Breast epithelium (tissue), 4 donors: ENCODE data around the gene MPP1. TPM values are rescaled to one million over a fixed set of nuclear protein-coding genes. Genes with fewer than 3 reads are reported as not detected.

Experiments
- DNase-seq, 2 donors: peaks; one replicate each; pipeline ENCODE4 v3.0.0-alpha.2; 2019; ENCODE audit warnings: low spot score in 2 of 2
- H3K27ac ChIP-seq, 2 donors: fragments of 200-600 bp; sonication (generic) in 1 of 2; one replicate each; pipeline ENCODE4 v1.5.1; 2016 to 2019; ENCODE audit warnings: mild to moderate bottlenecking in 1 of 2
- H3K27me3 ChIP-seq, 2 donors: fragments of 200-600 bp; sonication (generic) in 1 of 2; one replicate each; pipeline versions ENCODE4 v1.5.1 to v1.6.0; 2017 to 2019; ENCODE audit warnings: control low read depth in 1 of 2, mild to moderate bottlenecking in 1 of 2
- H3K36me3 ChIP-seq: fragments of 200-600 bp; one replicate; pipeline ENCODE4 v1.5.1; 2019
- H3K4me1 ChIP-seq, 2 donors: fragments of 200-600 bp; sonication (generic); one replicate each; pipeline ENCODE4 v1.5.1; 2016 to 2019; ENCODE audit warnings: control low read depth in 1 of 2
- H3K4me3 ChIP-seq, 3 donors: fragments of 200-600 bp; sonication (generic); 1 replicate in 2 of 3; 2 replicates in 1 of 3; pipeline ENCODE4 v1.5.1; 2016 to 2019; ENCODE audit warnings: mild to moderate bottlenecking in 3 of 3, moderate library complexity in 2 of 3
- H3K9me3 ChIP-seq, 2 donors: fragments of 200-600 bp; sonication (generic) in 1 of 2; one replicate each; pipeline ENCODE4 v1.5.1; 2016 to 2019; ENCODE audit warnings: control low read depth in 1 of 2
- CTCF ChIP-seq, 3 donors: fragments of 450-650 bp; IDR thresholded peaks; one replicate each; pipeline ENCODE4 v1.5.1; 2016 to 2017; ENCODE audit warnings: antibody characterized with exemption in 3 of 3, mild to moderate bottlenecking in 3 of 3, moderate library complexity in 3 of 3
- POLR2A ChIP-seq: fragments of 450-650 bp; IDR thresholded peaks from one replicate; pipeline ENCODE4 v1.6.1; 2016; ENCODE audit warnings: antibody characterized with exemption, mild to moderate bottlenecking, moderate library complexity
- POLR2AphosphoS5 ChIP-seq, 3 donors: sonication (generic); formaldehyde crosslinking; IDR thresholded peaks; one replicate each; pipeline ENCODE4 v1.6.1; 2017; ENCODE audit warnings: antibody characterized with exemption in 3 of 3
- intact Hi-C: fragments of 100-400 bp; cut with DNase I; formaldehyde crosslinking; loops from one replicate; pipeline ENCODE4 v1.15.1; 2023; ENCODE audit warnings: low total_unique reads
- total RNA-seq, 3 donors: library from RNA; depleted of rRNA; stranded (reverse); fragments of >200 nt; gene quantifications; one replicate each; pipeline ENCODE4 v1.1.0, GENCODE V29; 2016

MPP1 gene
- total RNA-seq, 3 donors from 2014 or later, result 19.3 to 55.4 (median 24.3) TPM

DNA sequence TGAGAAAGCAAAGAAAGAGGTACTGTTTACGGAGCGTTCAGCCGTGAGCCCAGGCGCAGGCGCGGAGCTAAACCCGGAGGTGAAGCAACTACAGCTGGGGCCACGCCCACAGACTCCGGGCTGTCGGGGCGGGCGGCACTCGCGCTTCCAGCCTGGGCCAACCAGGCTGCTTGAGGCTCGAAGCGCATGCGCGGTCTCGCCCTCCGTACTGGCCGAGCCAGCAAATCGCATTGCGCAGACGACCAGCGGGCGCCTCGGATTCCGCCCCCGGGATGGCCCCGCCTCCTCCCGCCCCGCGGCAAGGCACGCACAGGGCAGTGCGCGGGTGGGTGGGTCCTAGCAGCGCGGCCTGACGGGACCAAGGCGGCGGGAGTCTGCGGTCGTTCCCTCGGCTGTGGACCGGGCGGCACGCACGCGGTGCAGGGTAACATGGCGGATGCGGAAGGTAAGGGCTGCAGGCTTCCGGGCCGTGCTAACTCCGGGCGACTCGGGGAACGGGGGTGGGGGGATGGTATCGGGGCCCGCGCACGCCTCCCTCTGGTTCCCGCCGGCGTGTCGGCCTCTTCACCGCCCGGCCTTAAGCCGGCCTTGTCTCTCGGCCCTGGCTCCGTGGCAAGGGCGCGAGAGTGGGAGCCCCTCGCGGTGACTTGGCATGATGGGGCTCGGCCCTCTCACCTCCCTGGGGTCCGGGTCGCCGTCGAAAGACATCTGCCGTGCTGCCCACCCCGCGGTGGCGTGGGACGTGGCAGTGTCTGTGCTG, 42.6 kb downstream of the MPP1 start, which contains the start of gene DKC1:
TSS of gene DKC1 (plus strand) at position 328 of the 760 bp plus-strand sequence. CDS start at position 430, 102 bp downstream.
- H3K4me1 ChIP-seq, result no peaks in the 10 kb centered on the region
- intact Hi-C loops, result no loop called here
- H3K36me3 ChIP-seq, result no peaks in the 10 kb centered on the region
- peak within 1 kb of the TSS; percentile 65 to 78 (median 67) for H3K4me3 ChIP-seq
- peaks cover 0 to 3% of the 10 kb centered on the region in 2 donors for H3K27me3 ChIP-seq
- TF ChIP-seq POLR2AphosphoS5 (IDR thresholded peaks at IDR 0.05) (no peak), CTCF (IDR thresholded peaks at IDR 0.05) (no peak), POLR2A (no peak)
- no peaks in the 10 kb centered on the region for H3K9me3 ChIP-seq
- peak; percentile 91 to 93 for DNase-seq
- peak within 1 kb of the TSS; percentile 42 to 81 for H3K27ac ChIP-seq

DNA sequence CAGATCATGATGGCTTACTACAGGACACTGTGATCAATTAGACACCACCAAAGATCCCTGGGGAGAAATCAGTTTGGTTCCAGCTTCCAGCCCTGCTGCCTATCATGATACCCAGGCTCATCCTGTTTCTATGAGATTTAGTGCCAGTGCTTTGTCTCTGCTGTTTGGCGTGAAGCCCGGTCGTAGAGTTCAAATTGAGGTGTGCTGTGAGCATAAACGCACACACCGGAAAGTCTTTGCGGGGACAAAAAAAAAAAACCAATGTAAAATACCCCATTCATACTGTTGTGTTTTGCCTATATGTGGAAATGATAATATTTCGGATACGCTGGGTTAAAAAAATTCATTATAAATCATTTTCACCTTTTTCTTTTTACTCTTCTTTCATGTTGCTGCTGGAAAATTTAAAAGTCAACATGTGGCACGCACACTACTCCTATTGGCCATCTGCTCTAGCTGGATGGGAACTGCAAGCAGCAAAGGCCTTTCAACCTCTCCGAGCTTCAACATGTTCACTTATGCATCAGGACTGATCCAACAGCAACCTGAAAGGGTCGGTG, 43.2 kb downstream of the MPP1 start:
- intact Hi-C loops, result no loop called here
- peak overlapping the region; percentile 65 to 78 (median 67) for H3K4me3 ChIP-seq
- peak overlapping the region; percentile 42 to 72 for H3K27ac ChIP-seq

GRCh38 chrX:154758696-154759095, 46.6 kb downstream of the MPP1 start:
- no peaks in the 10 kb centered on the region for H3K9me3 ChIP-seq
- no peak overlapping the region for H3K27ac ChIP-seq
- no peaks in the 10 kb centered on the region for H3K36me3 ChIP-seq
- peaks cover 0 to 3% of the 10 kb centered on the region in 2 donors for H3K27me3 ChIP-seq
- no peak overlapping the region for H3K4me3 ChIP-seq
- no peaks in the 10 kb centered on the region for H3K4me1 ChIP-seq
- DNase-seq, result no peak
- no peak for TF ChIP-seq POLR2AphosphoS5 (IDR thresholded peaks at IDR 0.05)
- TF ChIP-seq POLR2A, result no peak
- no peak for TF ChIP-seq CTCF (IDR thresholded peaks at IDR 0.05)
- intact Hi-C loops, result no loop called here

More for the DNA sequence above, 43.2 kb downstream of the MPP1 start:
- no peaks in the 10 kb centered on the region for H3K9me3 ChIP-seq
- no peak for DNase-seq
- peaks cover 0 to 3% of the 10 kb centered on the region in 2 donors for H3K27me3 ChIP-seq
- no peaks in the 10 kb centered on the region for H3K36me3 ChIP-seq
- no peaks in the 10 kb centered on the region for H3K4me1 ChIP-seq
- TF ChIP-seq POLR2AphosphoS5 (IDR thresholded peaks at IDR 0.05), result no peak
- no peak for TF ChIP-seq POLR2A
- TF ChIP-seq CTCF (IDR thresholded peaks at IDR 0.05), result no peak

DNA sequence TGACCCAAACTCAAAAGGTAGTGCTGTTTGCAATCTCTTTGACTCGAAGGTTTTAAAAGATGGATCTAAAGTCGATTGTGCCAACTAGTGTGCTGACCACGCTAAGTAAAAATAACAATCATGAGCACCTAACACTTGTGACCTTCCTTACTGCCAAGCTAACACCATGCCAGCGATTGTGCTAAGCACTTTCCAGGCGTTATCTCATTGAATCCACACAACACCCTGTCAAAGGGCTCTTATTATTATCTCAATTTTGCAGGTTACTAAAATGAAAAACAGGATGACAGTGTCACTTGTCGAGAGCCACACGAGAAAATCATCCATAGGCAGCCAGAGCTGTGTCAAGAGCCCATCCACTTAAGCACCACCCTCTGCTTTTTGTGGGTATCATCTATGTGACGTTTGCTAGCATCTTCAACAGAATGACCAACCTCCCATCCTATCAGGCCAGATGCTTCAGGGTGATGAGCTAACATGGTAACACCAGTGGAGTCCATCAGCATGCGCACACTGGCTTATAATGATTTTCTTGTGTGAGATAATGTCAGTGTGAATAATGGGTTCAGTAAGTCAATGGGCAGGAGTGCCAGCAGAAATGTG, 53.5 kb downstream of the MPP1 start:
- intact Hi-C loops, result no loop called here
- Histone ChIP-seq H3K9me3 (no peaks in the 10 kb centered on the region), H3K27ac (no peak overlapping the region), H3K27me3 (peaks cover 0 to 29% of the 10 kb centered on the region in 2 donors), H3K4me3 (peak overlapping the region in 1 of 3 donors; percentile 49), H3K36me3 (no peaks in the 10 kb centered on the region), H3K4me1 (no peaks in the 10 kb centered on the region)
- TF ChIP-seq CTCF (IDR thresholded peaks at IDR 0.05) (no peak), POLR2A (no peak), POLR2AphosphoS5 (IDR thresholded peaks at IDR 0.05) (no peak)
- DNase-seq, result no peak

DNA sequence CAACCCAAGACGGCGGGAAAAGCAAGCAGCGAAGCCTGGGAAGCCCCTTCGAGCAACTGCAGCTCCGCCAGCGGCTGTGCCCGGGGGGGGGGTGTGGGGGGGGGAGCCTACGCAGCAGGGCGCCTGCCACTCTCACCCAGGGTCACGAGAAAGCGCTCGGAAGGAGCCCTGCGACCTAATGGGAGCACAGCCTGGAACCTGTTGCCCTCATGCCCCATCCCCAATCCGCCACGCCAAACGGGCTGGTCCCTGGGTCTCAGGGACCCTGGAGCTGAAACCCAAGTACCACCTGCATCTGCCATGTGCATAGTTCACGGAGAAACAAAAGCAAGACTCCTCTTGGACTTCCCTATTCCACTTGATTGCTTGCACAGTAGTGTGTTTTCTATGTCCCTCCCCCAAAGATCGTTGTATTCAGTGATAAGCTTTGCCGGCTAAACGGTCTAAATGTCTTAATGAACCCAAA, 54.0 kb downstream of the MPP1 start:
- Histone ChIP-seq H3K4me3 (peak overlapping the region; percentile 49 to 68 (median 52)), H3K4me1 (no peaks in the 10 kb centered on the region), H3K27me3 (peaks cover 0 to 29% of the 10 kb centered on the region in 2 donors), H3K9me3 (no peaks in the 10 kb centered on the region), H3K36me3 (no peaks in the 10 kb centered on the region), H3K27ac (peak overlapping the region in 1 of 2 donors; percentile 69)
- TF ChIP-seq CTCF (IDR thresholded peaks at IDR 0.05) (no peak), POLR2A (no peak), POLR2AphosphoS5 (IDR thresholded peaks at IDR 0.05) (no peak)
- intact Hi-C loops, result no loop called here
- no peak for DNase-seq
